ENCODE data around the gene KASH5. TPM values are rescaled to one million over a fixed set of nuclear protein-coding genes. Genes with fewer than 3 reads are reported as not detected.
A peak's percentile ranks its signal among the peaks of the same experiment; 100 is the strongest.

Gene KASH5
- total and polyA plus RNA-seq, 2 donors (not counting 1 experiment from before 2014, with no cell fraction given) = 0.67 to 0.74 TPM

GRCh38 chr19:49357186-49357585 is 30.9 kb upstream of the KASH5 start:
- peak overlapping the region; percentile 36 for H2AFZ ChIP-seq (ENCODE audit: insufficient read depth, low read depth, low read length, poor library complexity, severe bottlenecking)
- peaks cover 0 to 4% (median 0%) of the 10 kb centered on the region in 4 experiments for H3K27me3 ChIP-seq (replicated peaks in 1 of 4; ENCODE audit: control extremely low read depth in 1 of 4, control insufficient read depth in 3 of 4, insufficient read depth in 4 of 4, low read length in 3 of 4)
- H3K9me3 Mint-ChIP-seq (ENCODE audit: insufficient read depth) = no peaks in the 10 kb centered on the region
- H3K4me3 ChIP-seq (ENCODE audit: control extremely low read depth in 1 of 5, extremely low read depth in 1 of 5, insufficient read depth in 1 of 5, low read depth in 2 of 5, low read length in 4 of 5) = peak overlapping the region in 4 of 5 experiments; percentile 9 to 54 (median 38)
- no peaks in the 10 kb centered on the region for H3K9me3 ChIP-seq (ENCODE audit: control extremely low read depth in 1 of 3, control insufficient read depth in 2 of 3, insufficient read depth in 1 of 3, low read length in 2 of 3)
- no peaks in the 10 kb centered on the region for H3K36me3 ChIP-seq (replicated peaks in 1 of 2; ENCODE audit: control extremely low read depth in 1 of 2, control insufficient read depth in 1 of 2, extremely low read depth in 1 of 2, insufficient read depth in 2 of 2, low read length in 1 of 2)
- peaks cover 78% of the 10 kb centered on the region for H3K4me1 Mint-ChIP-seq
- peak overlapping the region; percentile 19 to 44 for H3K27ac ChIP-seq (ENCODE audit: low read length in 2 of 2)
- peak overlapping the region; percentile 48 for H3K9ac ChIP-seq (ENCODE audit: low read length)
- DNase-seq = peak; percentile 69
- H3K79me2 ChIP-seq (ENCODE audit: control insufficient read depth, insufficient read depth, low read length) = no peaks in the 10 kb centered on the region
- WGBS (ENCODE audit: insufficient coverage) = 39% methylated on average over 9 of the region's 9 CpGs
- H3K27ac Mint-ChIP-seq = peak overlapping the region; percentile 89
- ATAC-seq (ENCODE audit: low read depth) = peak; percentile 50
- no peaks in the 10 kb centered on the region for H3K27me3 Mint-ChIP-seq
- peaks cover 53 to 72% of the 10 kb centered on the region in 2 donors for H3K4me1 ChIP-seq (ENCODE audit: control insufficient read depth in 2 of 2, insufficient read depth in 2 of 2, low read length in 2 of 2)
- peak overlapping the region; percentile 74 for H3K4me3 Mint-ChIP-seq
- no peak for TF ChIP-seq EZH2 (IDR thresholded peaks at IDR 0.05; ENCODE audit: borderline replicate concordance, insufficient read depth, low read depth, low read length, poor library complexity, severe bottlenecking)
- TF ChIP-seq CTCF (IDR thresholded peaks at IDR 0.05) = no peak
- intact Hi-C loops (cut with micrococcal nuclease) = no loop called here
- H3K4me2 ChIP-seq (replicated peaks; ENCODE audit: low read depth, low read length, poor library complexity, severe bottlenecking) = peak overlapping the region; percentile 71
- POLR2A ChIA-PET = interaction anchor here (0.6 to 1.4 kb wide), 7 partner anchors 9 to 131 kb away, joined by 3 to 20 read pairs (median 6); partner anchors contain the start of gene CD37
- H4K20me1 ChIP-seq (ENCODE audit: control insufficient read depth, insufficient read depth, low read length, poor library complexity, severe bottlenecking) = no peaks in the 10 kb centered on the region
- CTCF ChIA-PET = interaction anchor here (0.7 to 2.1 kb wide), 7 partner anchors 12 to 364 kb away, joined by 3 to 6 read pairs (median 4); partner anchors contain the start of genes FLT3LG and GYS1

All from B cell (primary cell).